Measurements from ENCODE around the gene DACT3.
A peak's percentile ranks its signal among the peaks of the same experiment; 100 is the strongest.

Gene DACT3

DNA sequence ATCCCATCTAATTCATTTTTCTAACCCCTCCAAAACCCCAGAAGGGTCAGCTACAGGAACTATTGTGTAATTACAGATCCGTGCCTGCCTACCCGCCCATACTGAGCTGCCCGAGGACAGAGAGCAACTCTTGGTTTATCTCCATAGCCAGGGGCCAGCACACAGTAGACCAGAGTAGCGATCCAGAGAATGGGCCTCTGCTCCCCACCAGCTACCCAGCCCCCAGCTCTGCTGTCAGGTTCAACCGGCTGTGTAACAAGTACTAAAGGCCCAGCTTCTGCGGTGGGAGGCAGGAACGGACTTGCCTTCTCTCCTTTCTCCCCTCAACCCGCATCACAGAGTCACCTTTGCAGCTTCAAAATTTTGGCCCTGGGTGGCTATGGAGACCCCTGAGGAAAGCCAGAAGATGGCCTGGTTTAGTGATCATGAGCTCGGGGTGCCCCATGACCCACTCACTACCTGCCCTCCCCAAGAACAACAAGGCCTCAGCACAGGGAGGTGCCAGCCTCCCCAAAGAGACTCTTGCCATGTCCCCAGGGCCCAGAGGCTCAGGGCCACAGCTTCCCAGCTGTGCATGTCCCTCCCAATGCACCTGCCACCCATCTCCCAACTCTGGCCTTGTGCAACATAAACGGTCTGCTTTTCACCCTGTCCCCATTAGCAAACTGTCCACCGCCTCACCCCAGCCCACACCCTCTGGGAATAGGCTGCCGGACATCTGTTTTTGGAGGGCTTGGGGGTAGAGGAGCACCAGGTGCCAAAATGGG, 54.1 kb downstream of the DACT3 start:
- Histone ChIP-seq H2BK12ac (ENCODE audit: low read length in 2 of 2) (no peak overlapping the region), H3K36me3 (ENCODE audit: control insufficient read depth in 1 of 2, insufficient read depth in 2 of 2, low read depth in 1 of 2, low read length in 2 of 2) (peaks cover 56 to 70% of the 10 kb centered on the region in 2 experiments), H3K9ac (ENCODE audit: low read length) (peak overlapping the region; percentile 9), H2AK5ac (ENCODE audit: low read length, severe bottlenecking) (no peak overlapping the region), H3K23ac (ENCODE audit: low read length in 2 of 2) (no peak overlapping the region), H4K8ac (ENCODE audit: low read length) (no peak overlapping the region), H2BK15ac (ENCODE audit: low read depth, poor library complexity, severe bottlenecking) (no peak overlapping the region), H3K4ac (ENCODE audit: low read depth in 1 of 2, low read length in 2 of 2) (no peak overlapping the region), H3K27me3 (ENCODE audit: control insufficient read depth in 1 of 2, insufficient read depth in 1 of 2, low read length in 2 of 2) (no peaks in the 10 kb centered on the region), H3K4me1 (ENCODE audit: control insufficient read depth, insufficient read depth, low read depth, low read length) (peaks cover 21% of the 10 kb centered on the region), H2AFZ (ENCODE audit: low read depth, low read length) (no peak overlapping the region), H2BK120ac (ENCODE audit: low read depth, low read length) (no peak overlapping the region), H3K27ac (ENCODE audit: low read length, poor library complexity, severe bottlenecking) (no peak overlapping the region), H2BK5ac (ENCODE audit: low read depth, low read length, poor library complexity, severe bottlenecking) (no peak overlapping the region), H3K4me3 (ENCODE audit: insufficient read depth in 1 of 2, low read depth in 1 of 2, low read length in 2 of 2) (no peak overlapping the region), H3K14ac (ENCODE audit: low read length in 2 of 2) (no peak overlapping the region), H3K9me3 (ENCODE audit: control insufficient read depth, low read length) (no peaks in the 10 kb centered on the region), H3K4me2 (ENCODE audit: low read length, poor library complexity, severe bottlenecking) (no peak overlapping the region), H3K79me1 (replicated peaks; ENCODE audit: low read length, poor library complexity, severe bottlenecking) (peaks cover 34% of the 10 kb centered on the region), H3K18ac (ENCODE audit: low read depth in 1 of 2, low read length in 2 of 2) (no peak overlapping the region), H4K91ac (ENCODE audit: low read length) (no peak overlapping the region)
- WGBS, result 97% methylated on average over 9 of the region's 12 CpGs
- no peak for DNase-seq

DNA sequence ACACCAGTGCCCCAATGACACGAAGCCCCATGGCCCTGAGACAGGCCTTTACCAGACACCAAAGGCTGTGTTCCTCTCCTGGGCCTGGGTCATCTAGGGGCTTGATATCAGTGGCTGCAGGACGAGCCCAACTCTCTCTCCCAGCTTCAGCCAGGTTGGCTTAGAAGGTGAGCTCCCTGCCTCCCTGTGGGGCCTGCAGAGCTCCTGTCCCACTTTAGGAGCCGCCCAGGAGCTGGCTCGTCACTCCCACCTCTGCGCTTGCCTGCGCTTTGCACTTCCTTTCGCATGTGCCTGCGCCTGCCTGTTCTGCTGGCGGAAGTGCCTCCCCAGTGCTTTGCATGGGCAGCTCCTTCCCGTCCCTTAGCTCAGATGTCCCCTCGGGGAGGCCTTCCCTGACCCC, 55.0 kb downstream of the DACT3 start:
- Histone ChIP-seq H3K9me3 (ENCODE audit: control insufficient read depth, low read length) (no peaks in the 10 kb centered on the region), H3K4ac (ENCODE audit: low read depth in 1 of 2, low read length in 2 of 2) (no peak overlapping the region), H3K18ac (ENCODE audit: low read depth in 1 of 2, low read length in 2 of 2) (no peak overlapping the region), H4K8ac (ENCODE audit: low read length) (no peak overlapping the region), H3K27me3 (ENCODE audit: control insufficient read depth in 1 of 2, insufficient read depth in 1 of 2, low read length in 2 of 2) (no peaks in the 10 kb centered on the region), H4K91ac (ENCODE audit: low read length) (peak overlapping the region; percentile 25), H3K79me1 (replicated peaks; ENCODE audit: low read length, poor library complexity, severe bottlenecking) (peaks cover 34% of the 10 kb centered on the region), H2AK5ac (ENCODE audit: low read length, severe bottlenecking) (no peak overlapping the region), H2BK120ac (ENCODE audit: low read depth, low read length) (no peak overlapping the region), H3K36me3 (ENCODE audit: control insufficient read depth in 1 of 2, insufficient read depth in 2 of 2, low read depth in 1 of 2, low read length in 2 of 2) (peaks cover 55 to 68% of the 10 kb centered on the region in 2 experiments), H2BK12ac (ENCODE audit: low read length in 2 of 2) (no peak overlapping the region), H2BK15ac (ENCODE audit: low read depth, poor library complexity, severe bottlenecking) (no peak overlapping the region), H3K4me2 (ENCODE audit: low read length, poor library complexity, severe bottlenecking) (no peak overlapping the region), H2BK5ac (ENCODE audit: low read depth, low read length, poor library complexity, severe bottlenecking) (no peak overlapping the region), H3K14ac (ENCODE audit: low read length in 2 of 2) (no peak overlapping the region), H3K4me1 (ENCODE audit: control insufficient read depth, insufficient read depth, low read depth, low read length) (peaks cover 21% of the 10 kb centered on the region), H3K27ac (ENCODE audit: low read length, poor library complexity, severe bottlenecking) (no peak overlapping the region), H3K4me3 (ENCODE audit: insufficient read depth in 1 of 2, low read depth in 1 of 2, low read length in 2 of 2) (no peak overlapping the region), H3K9ac (ENCODE audit: low read length) (peak overlapping the region; percentile 55), H3K23ac (ENCODE audit: low read length in 2 of 2) (no peak overlapping the region), H2AFZ (ENCODE audit: low read depth, low read length) (no peak overlapping the region)
- DNase-seq, result no peak
- 93% methylated on average over 11 of the region's 11 CpGs for WGBS

DNA sequence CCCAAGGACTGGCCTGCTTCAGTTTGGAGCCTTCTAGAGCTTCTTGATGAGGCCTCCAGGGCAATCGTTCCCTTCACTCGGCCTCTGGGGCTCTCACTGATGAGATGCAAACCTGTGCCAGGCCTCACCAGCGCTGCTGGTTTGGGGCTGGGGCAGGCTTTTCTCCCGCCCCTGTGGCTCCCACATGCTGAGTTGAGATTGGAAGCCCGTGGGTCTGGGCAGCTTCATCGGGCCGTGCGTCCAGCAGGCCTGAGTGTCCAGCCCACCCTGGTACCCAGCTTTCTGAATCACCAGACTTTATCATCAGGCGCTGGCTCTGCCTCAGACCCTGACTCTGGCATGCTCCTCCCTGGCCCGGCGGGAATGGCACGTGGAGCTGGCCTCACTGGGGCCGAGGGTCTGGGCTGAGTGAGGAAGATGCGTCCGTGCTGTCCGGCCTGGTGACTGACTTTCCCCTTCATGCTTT, 55.6 kb downstream of the DACT3 start:
- H3K9ac ChIP-seq (ENCODE audit: low read length), result peak overlapping the region; percentile 55
- no peak for DNase-seq
- no peaks in the 10 kb centered on the region for H3K27me3 ChIP-seq (ENCODE audit: control insufficient read depth in 1 of 2, insufficient read depth in 1 of 2, low read length in 2 of 2)
- no peak overlapping the region for H4K91ac ChIP-seq (ENCODE audit: low read length)
- no peak overlapping the region for H3K14ac ChIP-seq (ENCODE audit: low read length in 2 of 2)
- H4K8ac ChIP-seq (ENCODE audit: low read length), result no peak overlapping the region
- H3K4me1 ChIP-seq (ENCODE audit: control insufficient read depth, insufficient read depth, low read depth, low read length), result peaks cover 21% of the 10 kb centered on the region
- no peak overlapping the region for H3K27ac ChIP-seq (ENCODE audit: low read length, poor library complexity, severe bottlenecking)
- H2AK5ac ChIP-seq (ENCODE audit: low read length, severe bottlenecking), result no peak overlapping the region
- no peak overlapping the region for H3K4ac ChIP-seq (ENCODE audit: low read depth in 1 of 2, low read length in 2 of 2)
- H2BK15ac ChIP-seq (ENCODE audit: low read depth, poor library complexity, severe bottlenecking), result no peak overlapping the region
- no peak overlapping the region for H2BK5ac ChIP-seq (ENCODE audit: low read depth, low read length, poor library complexity, severe bottlenecking)
- H3K4me3 ChIP-seq (ENCODE audit: insufficient read depth in 1 of 2, low read depth in 1 of 2, low read length in 2 of 2), result no peak overlapping the region
- H2BK120ac ChIP-seq (ENCODE audit: low read depth, low read length), result no peak overlapping the region
- no peak overlapping the region for H2AFZ ChIP-seq (ENCODE audit: low read depth, low read length)
- H3K9me3 ChIP-seq (ENCODE audit: control insufficient read depth, low read length), result no peaks in the 10 kb centered on the region
- H3K23ac ChIP-seq (ENCODE audit: low read length in 2 of 2), result no peak overlapping the region
- no peak overlapping the region for H3K4me2 ChIP-seq (ENCODE audit: low read length, poor library complexity, severe bottlenecking)
- WGBS, result 93% methylated on average over 16 of the region's 16 CpGs
- peaks cover 34% of the 10 kb centered on the region for H3K79me1 ChIP-seq (replicated peaks; ENCODE audit: low read length, poor library complexity, severe bottlenecking)
- no peak overlapping the region for H3K18ac ChIP-seq (ENCODE audit: low read depth in 1 of 2, low read length in 2 of 2)
- peaks cover 49 to 61% of the 10 kb centered on the region in 2 experiments for H3K36me3 ChIP-seq (ENCODE audit: control insufficient read depth in 1 of 2, insufficient read depth in 2 of 2, low read depth in 1 of 2, low read length in 2 of 2)
- no peak overlapping the region for H2BK12ac ChIP-seq (ENCODE audit: low read length in 2 of 2)

DNA sequence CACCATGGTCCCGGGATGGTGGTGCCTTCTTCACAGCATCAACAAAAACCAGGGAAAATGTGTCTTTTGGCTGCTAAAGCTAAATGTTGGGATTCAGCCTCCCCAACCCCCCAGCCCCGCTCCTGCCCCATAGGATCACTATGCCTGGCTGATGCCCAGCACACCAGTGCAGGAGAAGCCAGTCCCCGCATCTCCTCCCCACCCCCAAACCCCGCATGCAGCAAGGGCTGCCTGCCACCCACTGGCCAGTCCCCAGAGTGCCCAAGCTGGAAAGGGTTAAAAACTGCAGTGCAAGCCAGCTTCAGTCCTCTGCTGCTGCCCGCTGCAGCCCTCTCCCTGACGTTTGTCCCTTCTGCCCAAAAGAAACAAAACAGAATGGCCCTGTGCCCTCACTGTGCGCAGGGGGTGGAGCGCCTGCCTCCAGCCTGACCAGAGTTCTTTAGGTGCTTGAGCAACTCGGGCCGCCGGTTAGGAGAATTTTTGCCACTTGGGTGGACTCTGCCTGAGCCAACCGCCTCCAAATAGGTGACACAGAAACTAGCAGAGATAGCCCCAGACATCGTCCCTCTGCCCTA, 56.1 kb downstream of the DACT3 start:
- no peak overlapping the region for H2AFZ ChIP-seq (ENCODE audit: low read depth, low read length)
- H3K9ac ChIP-seq (ENCODE audit: low read length), result peak overlapping the region; percentile 100
- H4K8ac ChIP-seq (ENCODE audit: low read length), result no peak overlapping the region
- peaks cover 26% of the 10 kb centered on the region for H3K4me1 ChIP-seq (ENCODE audit: control insufficient read depth, insufficient read depth, low read depth, low read length)
- no peak overlapping the region for H3K23ac ChIP-seq (ENCODE audit: low read length in 2 of 2)
- no peak overlapping the region for H3K4ac ChIP-seq (ENCODE audit: low read depth in 1 of 2, low read length in 2 of 2)
- H3K27ac ChIP-seq (ENCODE audit: low read length, poor library complexity, severe bottlenecking), result no peak overlapping the region
- no peak overlapping the region for H2AK5ac ChIP-seq (ENCODE audit: low read length, severe bottlenecking)
- H4K91ac ChIP-seq (ENCODE audit: low read length), result no peak overlapping the region
- H3K36me3 ChIP-seq (ENCODE audit: control insufficient read depth in 1 of 2, insufficient read depth in 2 of 2, low read depth in 1 of 2, low read length in 2 of 2), result peaks cover 45 to 56% of the 10 kb centered on the region in 2 experiments
- WGBS, result 91% methylated on average over 13 of the region's 13 CpGs
- H2BK120ac ChIP-seq (ENCODE audit: low read depth, low read length), result no peak overlapping the region
- H2BK5ac ChIP-seq (ENCODE audit: low read depth, low read length, poor library complexity, severe bottlenecking), result no peak overlapping the region
- no peak overlapping the region for H2BK12ac ChIP-seq (ENCODE audit: low read length in 2 of 2)
- no peak overlapping the region for H3K18ac ChIP-seq (ENCODE audit: low read depth in 1 of 2, low read length in 2 of 2)
- H3K14ac ChIP-seq (ENCODE audit: low read length in 2 of 2), result no peak overlapping the region
- no peaks in the 10 kb centered on the region for H3K27me3 ChIP-seq (ENCODE audit: control insufficient read depth in 1 of 2, insufficient read depth in 1 of 2, low read length in 2 of 2)
- H3K4me3 ChIP-seq (ENCODE audit: insufficient read depth in 1 of 2, low read depth in 1 of 2, low read length in 2 of 2), result no peak overlapping the region
- no peak overlapping the region for H3K4me2 ChIP-seq (ENCODE audit: low read length, poor library complexity, severe bottlenecking)
- DNase-seq, result no peak
- H3K79me1 ChIP-seq (replicated peaks; ENCODE audit: low read length, poor library complexity, severe bottlenecking), result peaks cover 35% of the 10 kb centered on the region
- no peaks in the 10 kb centered on the region for H3K9me3 ChIP-seq (ENCODE audit: control insufficient read depth, low read length)
- H2BK15ac ChIP-seq (ENCODE audit: low read depth, poor library complexity, severe bottlenecking), result no peak overlapping the region

Measured in mesenchymal stem cell (in vitro differentiated cells and primary cell).